Astrocyte of the spinal cord (primary cell): ENCODE measurements around the gene HJURP.

Source experiments
- DNase-seq: peaks from one replicate; pipeline ENCODE4 v3.0.0; 2011; ENCODE audit warnings: low read depth, low spot score
- H3K4me3 ChIP-seq: 2 replicates; pipeline ENCODE4 v1.5.1; 2011; ENCODE audit warnings: low read depth, mild to moderate bottlenecking, low read length, moderate library complexity
- in situ Hi-C: cut with HindIII; loops from 2 replicates; pipeline ENCODE4 v1.10.0; 2017; ENCODE audit warnings: low sequenced_read_pairs
- TF ChIP-seq, protein P1 (sequence below): IDR thresholded peaks from 2 replicates; pipeline ENCODE4 v1.5.1; 2012; ENCODE audit warnings: low read depth, mild to moderate bottlenecking, low read length, inconsistent platforms

HJURP gene

DNA sequence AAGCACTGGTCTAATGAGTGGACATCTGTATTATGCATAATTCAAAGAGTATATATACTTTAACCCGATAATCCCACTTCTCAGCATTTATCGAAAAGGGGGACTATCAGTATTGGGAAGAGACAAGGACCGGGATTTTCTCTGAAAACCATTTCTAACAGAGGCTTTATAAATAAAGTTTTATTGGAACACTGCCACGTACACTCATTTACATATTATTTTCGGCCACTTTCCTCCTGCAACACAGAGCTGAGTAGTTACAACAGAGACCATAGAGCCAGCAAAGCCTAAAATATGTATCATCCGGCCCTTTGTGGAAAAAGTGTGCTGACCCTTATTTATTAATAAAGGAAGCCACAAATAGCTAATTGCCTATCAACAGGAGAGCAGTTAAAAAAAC lies 3.2 kb downstream of the HJURP start:
- in situ Hi-C loops: no loop called here
- no peak overlapping the region for H3K4me3 ChIP-seq
- DNase-seq: no peak
- TF ChIP-seq, protein P1, sequence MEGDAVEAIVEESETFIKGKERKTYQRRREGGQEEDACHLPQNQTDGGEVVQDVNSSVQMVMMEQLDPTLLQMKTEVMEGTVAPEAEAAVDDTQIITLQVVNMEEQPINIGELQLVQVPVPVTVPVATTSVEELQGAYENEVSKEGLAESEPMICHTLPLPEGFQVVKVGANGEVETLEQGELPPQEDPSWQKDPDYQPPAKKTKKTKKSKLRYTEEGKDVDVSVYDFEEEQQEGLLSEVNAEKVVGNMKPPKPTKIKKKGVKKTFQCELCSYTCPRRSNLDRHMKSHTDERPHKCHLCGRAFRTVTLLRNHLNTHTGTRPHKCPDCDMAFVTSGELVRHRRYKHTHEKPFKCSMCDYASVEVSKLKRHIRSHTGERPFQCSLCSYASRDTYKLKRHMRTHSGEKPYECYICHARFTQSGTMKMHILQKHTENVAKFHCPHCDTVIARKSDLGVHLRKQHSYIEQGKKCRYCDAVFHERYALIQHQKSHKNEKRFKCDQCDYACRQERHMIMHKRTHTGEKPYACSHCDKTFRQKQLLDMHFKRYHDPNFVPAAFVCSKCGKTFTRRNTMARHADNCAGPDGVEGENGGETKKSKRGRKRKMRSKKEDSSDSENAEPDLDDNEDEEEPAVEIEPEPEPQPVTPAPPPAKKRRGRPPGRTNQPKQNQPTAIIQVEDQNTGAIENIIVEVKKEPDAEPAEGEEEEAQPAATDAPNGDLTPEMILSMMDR: no peak

DNA sequence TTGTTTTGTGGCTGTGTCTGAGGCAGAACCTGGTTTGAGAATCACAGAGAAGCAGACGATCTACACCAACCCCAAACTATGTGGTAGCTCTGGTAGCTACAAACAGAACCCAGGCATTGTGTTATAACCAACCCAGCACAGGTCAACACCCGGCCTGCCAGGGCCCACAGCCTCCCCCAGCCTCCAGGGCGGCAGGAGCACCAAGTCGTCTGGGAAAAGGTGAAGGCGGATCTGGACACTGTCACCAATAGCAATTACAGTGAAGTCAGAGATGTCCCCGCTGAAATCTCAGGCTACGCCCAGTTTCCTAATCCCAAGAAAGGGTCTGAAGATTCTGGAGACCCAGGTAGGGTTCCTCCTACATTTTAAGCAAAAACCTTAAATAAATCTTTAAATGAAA lies 3.6 kb downstream of the HJURP start:
- DNase-seq: no peak
- H3K4me3 ChIP-seq: no peak overlapping the region
- TF ChIP-seq, protein P1: no peak
- in situ Hi-C loops: no loop called here

DNA sequence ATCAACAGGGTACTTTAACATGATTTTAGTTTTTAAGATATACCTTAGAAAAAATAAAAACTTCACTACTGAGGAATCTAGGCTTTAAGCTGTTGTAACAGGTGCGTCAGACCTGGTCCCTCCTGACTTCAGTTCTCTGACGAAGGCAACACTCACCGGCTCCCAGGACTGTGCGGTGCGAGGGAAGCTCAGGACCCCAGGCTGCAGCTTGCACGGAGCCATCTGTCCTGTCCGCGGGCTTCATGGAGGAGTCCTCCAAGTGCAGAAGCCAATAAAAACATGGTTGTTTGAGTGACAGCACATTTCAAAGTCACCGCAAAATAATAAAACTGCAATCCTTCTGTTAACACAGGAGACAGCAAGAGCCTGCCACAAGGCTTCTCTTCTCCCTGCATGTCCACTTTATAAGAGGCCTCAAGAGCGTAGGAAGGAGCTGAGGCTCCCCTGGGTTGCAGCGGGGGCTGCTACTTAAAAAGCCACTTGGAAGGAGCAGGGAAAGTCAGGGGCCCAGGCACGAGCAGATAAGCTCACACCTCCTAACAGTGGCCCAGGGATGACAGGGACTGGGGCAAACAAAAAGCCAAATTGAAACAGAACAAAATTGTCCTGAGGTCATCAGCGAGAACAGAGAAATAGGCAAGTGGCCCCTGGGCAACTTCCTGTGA lies 4.6 kb downstream of the HJURP start:
- in situ Hi-C loops: no loop called here
- DNase-seq: no peak
- H3K4me3 ChIP-seq: no peak overlapping the region
- TF ChIP-seq, protein P1: no peak

DNA sequence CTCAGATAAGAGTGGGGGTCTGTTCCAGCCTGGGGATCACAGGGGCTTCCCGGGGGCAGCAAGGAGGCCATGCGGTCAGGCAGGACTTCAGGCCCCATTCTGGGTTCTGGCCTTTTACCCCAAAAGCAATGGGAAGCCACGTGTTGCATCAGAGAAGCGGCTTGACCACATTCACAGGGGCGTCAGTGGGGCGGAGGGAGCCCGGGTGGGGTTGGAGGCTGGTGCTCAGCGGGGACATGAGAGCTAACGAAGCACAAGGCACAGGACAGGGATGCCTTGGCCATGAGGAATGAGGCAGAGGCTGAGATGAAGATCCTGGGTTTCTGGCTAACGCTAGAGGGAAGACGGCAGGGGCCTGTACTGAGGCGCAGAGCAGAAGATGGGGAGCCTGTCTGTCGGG lies 6.1 kb downstream of the HJURP start:
- in situ Hi-C loops: no loop called here
- TF ChIP-seq, protein P1: no peak
- no peak for DNase-seq
- H3K4me3 ChIP-seq: no peak overlapping the region

DNA sequence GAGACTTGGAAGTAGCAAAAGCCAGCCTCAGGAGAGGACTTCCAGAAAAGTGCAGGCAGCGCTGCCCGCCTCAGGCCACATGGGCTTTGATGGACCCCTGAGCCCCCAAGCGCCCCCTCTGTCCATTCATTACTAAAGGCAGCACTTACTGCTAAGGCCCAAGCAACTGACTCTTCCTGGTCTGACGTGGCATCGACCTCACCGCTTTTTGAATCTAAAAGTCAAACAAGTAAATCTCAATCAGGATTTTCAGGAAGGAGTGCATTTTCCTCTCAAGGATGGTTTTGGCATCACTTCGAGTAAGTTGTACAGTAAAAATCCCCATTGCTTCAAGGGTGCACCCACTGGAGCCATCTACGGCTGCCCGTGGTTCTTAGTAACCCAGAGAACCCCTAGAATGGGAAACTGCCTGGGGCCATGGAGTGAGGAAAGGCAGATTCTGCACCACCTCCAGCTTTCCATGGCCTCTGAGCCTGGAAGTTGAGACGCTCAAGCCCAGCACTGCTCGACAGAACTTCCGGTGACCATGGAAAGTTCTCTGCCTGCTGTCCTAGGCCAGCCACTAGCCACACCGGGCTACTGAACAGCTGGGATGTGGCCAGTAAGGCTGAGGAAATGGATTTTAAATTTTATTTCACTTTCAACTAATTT lies 7.0 kb downstream of the HJURP start:
- in situ Hi-C loops: no loop called here
- H3K4me3 ChIP-seq: no peak overlapping the region
- TF ChIP-seq, protein P1: no peak
- DNase-seq: no peak

DNA sequence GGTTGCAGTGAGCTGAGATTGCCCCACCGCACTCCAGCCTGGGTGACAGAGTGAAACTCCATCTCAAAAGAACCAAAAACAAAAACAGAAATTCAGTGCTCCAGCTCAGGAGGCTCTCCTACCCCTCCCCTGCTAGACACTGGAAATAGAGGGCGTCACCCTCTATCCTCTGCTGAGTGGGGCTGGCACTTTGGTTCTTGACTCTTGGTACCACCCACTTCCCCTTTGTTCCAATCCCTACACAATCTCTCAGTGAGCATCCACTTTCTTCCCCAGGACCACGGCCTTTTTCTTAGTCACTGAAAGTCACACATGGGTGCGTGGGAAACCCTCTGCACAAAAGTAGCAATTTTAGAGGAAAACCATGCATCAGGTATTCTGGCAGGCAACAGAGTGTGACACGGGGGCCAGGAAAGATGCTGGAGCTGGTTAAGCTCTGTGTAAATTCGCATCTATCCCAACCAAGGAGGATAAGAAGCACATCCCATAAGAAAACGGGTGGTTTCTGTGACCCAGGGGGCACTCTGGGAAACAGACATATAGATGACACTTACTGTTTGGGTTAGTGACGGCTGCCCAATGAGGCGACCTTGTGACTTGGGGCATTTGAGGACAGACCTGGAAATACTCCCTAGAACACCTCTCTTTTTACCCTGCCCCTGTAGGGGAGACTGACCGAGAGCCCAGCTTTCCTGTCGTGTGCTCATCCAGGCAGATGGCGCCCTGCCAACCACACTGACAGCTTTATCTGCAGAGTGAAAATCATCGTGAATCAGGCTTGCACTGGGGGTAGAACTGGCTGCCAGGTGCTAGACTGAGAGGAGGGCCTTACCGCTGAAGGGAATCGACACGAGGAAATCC lies 7.7 kb downstream of the HJURP start:
- no peak overlapping the region for H3K4me3 ChIP-seq
- TF ChIP-seq, protein P1: no peak
- in situ Hi-C loops: no loop called here
- DNase-seq: no peak
